H9 (cell line): ENCODE measurements around the gene LPCAT3. TPM values are rescaled to one million over a fixed set of nuclear protein-coding genes. Genes with fewer than 3 reads are reported as not detected.

Experiments used
- DNase-seq: peaks from one replicate; pipeline ENCODE4 v3.0.0-alpha.2; 2017
- H2AFZ ChIP-seq: one replicate; pipeline ENCODE4 v1.6.1; 2013; ENCODE audit warnings: mild to moderate bottlenecking, low read length, control low read depth, moderate library complexity
- H2AK5ac ChIP-seq: 2 replicates; pipeline ENCODE4 v1.6.1; 2013; ENCODE audit warnings: low read length, control low read depth, mixed read lengths; ENCODE audit not compliant: insufficient read length
- H2BK120ac ChIP-seq: one replicate; pipeline ENCODE4 v1.6.1; 2013; ENCODE audit warnings: low read depth, mild to moderate bottlenecking, low read length, control low read depth, inconsistent platforms; ENCODE audit not compliant: poor library complexity, severe bottlenecking
- H2BK12ac ChIP-seq: 2 replicates; pipeline ENCODE4 v1.6.1; 2013; ENCODE audit warnings: low read length, control low read depth, mixed read lengths, low read depth; ENCODE audit not compliant: insufficient read length
- H2BK15ac ChIP-seq: 2 replicates; pipeline ENCODE4 v1.6.1; 2013; ENCODE audit warnings: low read depth, low read length, control low read depth
- H2BK20ac ChIP-seq: one replicate; pipeline ENCODE4 v1.6.1; 2013; ENCODE audit warnings: low read depth, mild to moderate bottlenecking, low read length, control low read depth, inconsistent platforms; ENCODE audit not compliant: poor library complexity, severe bottlenecking
- H2BK5ac ChIP-seq: 2 replicates; pipeline ENCODE4 v1.6.1; 2013; ENCODE audit warnings: low read length, control low read depth, mixed read lengths; ENCODE audit not compliant: insufficient read length
- H3K14ac ChIP-seq: 2 replicates; pipeline ENCODE4 v1.6.1; 2013; ENCODE audit warnings: low read length, control low read depth; ENCODE audit not compliant: insufficient read depth
- H3K18ac ChIP-seq: 2 replicates; pipeline ENCODE4 v1.6.1; 2013; ENCODE audit warnings: low read depth, mild to moderate bottlenecking, mixed read lengths, low read length, control low read depth; ENCODE audit not compliant: insufficient read length
- H3K23ac ChIP-seq: 2 replicates; pipeline ENCODE4 v1.6.1; 2013; ENCODE audit warnings: low read length, control low read depth, mixed read lengths, low read depth; ENCODE audit not compliant: insufficient read length
- H3K23me2 ChIP-seq: 2 replicates; pipeline ENCODE4 v1.6.1; 2013; ENCODE audit warnings: low read depth, mild to moderate bottlenecking, mixed read lengths, low read length, control low read depth; ENCODE audit not compliant: insufficient read length, poor library complexity, severe bottlenecking
- H3K27ac ChIP-seq: 2 replicates; pipeline ENCODE4 v1.5.1; 2013; ENCODE audit warnings: low read length, control low read depth, mixed read lengths, low read depth; ENCODE audit not compliant: insufficient read length
- H3K27me3 ChIP-seq: 2 replicates; pipeline ENCODE4 v1.6.1; 2013; ENCODE audit warnings: low read length, control low read depth, inconsistent platforms; ENCODE audit not compliant: insufficient read depth
- H3K4ac ChIP-seq: 2 replicates; pipeline ENCODE4 v1.6.1; 2013; ENCODE audit warnings: low read depth, mild to moderate bottlenecking, control low read depth, inconsistent platforms, low read length, moderate library complexity
- H3K4me1 ChIP-seq: 2 replicates; pipeline ENCODE4 v1.6.1; 2013; ENCODE audit warnings: low read length, control low read depth, inconsistent platforms; ENCODE audit not compliant: insufficient read depth
- H3K4me2 ChIP-seq: 2 replicates; pipeline ENCODE4 v1.6.1; 2013; ENCODE audit warnings: low read length, control low read depth, mixed read lengths; ENCODE audit not compliant: insufficient read length, insufficient read depth
- H3K56ac ChIP-seq: 2 replicates; pipeline ENCODE4 v1.6.1; 2013; ENCODE audit warnings: low read depth, mild to moderate bottlenecking, mixed read lengths, low read length, control low read depth; ENCODE audit not compliant: insufficient read length
- H3K79me1 ChIP-seq: 2 replicates; pipeline ENCODE4 v1.6.1; 2013; ENCODE audit warnings: low read depth, mild to moderate bottlenecking, moderate library complexity, low read length, control low read depth, inconsistent platforms; ENCODE audit not compliant: insufficient read depth, poor library complexity, severe bottlenecking
- H3K79me2 ChIP-seq: 2 replicates; pipeline ENCODE4 v1.6.1; 2013; ENCODE audit warnings: low read length, control low read depth, inconsistent platforms; ENCODE audit not compliant: insufficient read depth
- H3K9ac ChIP-seq: 2 replicates; pipeline ENCODE4 v1.6.1; 2013; ENCODE audit warnings: low read length, control low read depth, mixed read lengths; ENCODE audit not compliant: insufficient read length; ENCODE audit errors: extremely low read depth
- H3K9me3 ChIP-seq: one replicate; pipeline ENCODE4 v1.6.1; 2013; ENCODE audit warnings: low read depth, low read length, inconsistent platforms; ENCODE audit not compliant: control insufficient read depth
- H3T11ph ChIP-seq: one replicate; pipeline ENCODE4 v1.6.1; 2013; ENCODE audit warnings: mild to moderate bottlenecking, low read length, control low read depth, inconsistent platforms
- H4K20me1 ChIP-seq: one replicate; pipeline ENCODE4 v1.6.1; 2013; ENCODE audit not compliant: control insufficient read depth, insufficient read length, insufficient read depth
- H4K5ac ChIP-seq: 2 replicates; pipeline ENCODE4 v1.6.1; 2013; ENCODE audit warnings: low read depth, mild to moderate bottlenecking, mixed read lengths, low read length, control low read depth; ENCODE audit not compliant: insufficient read length
- H4K8ac ChIP-seq: replicated peaks from 2 replicates; pipeline ENCODE4 v1.6.1; 2013; ENCODE audit warnings: low read length, control low read depth, mixed read lengths, low read depth; ENCODE audit not compliant: insufficient read length
- H4K91ac ChIP-seq: 2 replicates; pipeline ENCODE4 v1.6.1; 2013; ENCODE audit warnings: low read depth, mild to moderate bottlenecking, moderate library complexity, mixed read lengths, low read length, control low read depth; ENCODE audit not compliant: insufficient read length
- H3K27ac Mint-ChIP-seq, 3 experiments: 2 replicates in 2 of 3; 3 replicates in 1 of 3; pipeline ENCODE4 v1.8.0; 2020 to 2021; ENCODE audit warnings: mixed read lengths in 3 of 3, mild to moderate bottlenecking in 1 of 3, moderate library complexity in 1 of 3
- H3K27me3 Mint-ChIP-seq: 2 replicates; pipeline ENCODE4 v1.8.0; 2021; ENCODE audit warnings: low read depth, mild to moderate bottlenecking, moderate library complexity, mixed read lengths
- H3K36me3 Mint-ChIP-seq, 3 experiments: 2 replicates in 2 of 3; 3 replicates in 1 of 3; pipeline ENCODE4 v1.8.0; 2020 to 2021; ENCODE audit warnings: low read depth in 3 of 3, mixed read lengths in 3 of 3; ENCODE audit not compliant: insufficient read depth in 1 of 3
- H3K4me1 Mint-ChIP-seq, 2 experiments: 2 replicates each; pipeline ENCODE4 v1.8.0; 2020; ENCODE audit warnings: mixed read lengths in 2 of 2
- H3K4me3 Mint-ChIP-seq, 2 experiments: 2 replicates in 1 of 2; 3 replicates in 1 of 2; pipeline ENCODE4 v1.8.0; 2020 to 2021; ENCODE audit warnings: mild to moderate bottlenecking in 2 of 2, mixed read lengths in 2 of 2, moderate library complexity in 1 of 2
- H3K9me3 Mint-ChIP-seq, 2 experiments: 2 replicates in 1 of 2; 3 replicates in 1 of 2; pipeline ENCODE4 v1.8.0; 2020; ENCODE audit warnings: mild to moderate bottlenecking in 2 of 2, mixed read lengths in 2 of 2, moderate library complexity in 1 of 2
- whole genome bisulfite sequencing: extraction: QIAGEN DNeasy Blood & Tissue Kit; methylation state at CpG from one replicate; pipeline ENCODE4 v1.1.7; 2013; ENCODE audit warnings: missing lambda C conversion rate, low lambda C conversion rate, mixed read lengths; ENCODE audit not compliant: insufficient read length; ENCODE audit errors: extremely low coverage; 5-methylcytosine and 5-hydroxymethylcytosine counted together
- total RNA-seq: library from RNA; stranded (reverse); gene quantifications from 2 replicates; pipeline ENCODE4 v1.2.1, GENCODE V29; 2021
- TF ChIP-seq, protein P1 (sequence below): fragments of 200-600 bp; sonication (generic); conservative IDR thresholded peaks from 3 replicates; pipeline ENCODE4 v1.8.0; 2021; ENCODE audit warnings: antibody characterized with exemption, mild to moderate bottlenecking

LPCAT3 gene
- total RNA-seq, 1 experiment from 2014 or later, result 47.7 TPM

DNA sequence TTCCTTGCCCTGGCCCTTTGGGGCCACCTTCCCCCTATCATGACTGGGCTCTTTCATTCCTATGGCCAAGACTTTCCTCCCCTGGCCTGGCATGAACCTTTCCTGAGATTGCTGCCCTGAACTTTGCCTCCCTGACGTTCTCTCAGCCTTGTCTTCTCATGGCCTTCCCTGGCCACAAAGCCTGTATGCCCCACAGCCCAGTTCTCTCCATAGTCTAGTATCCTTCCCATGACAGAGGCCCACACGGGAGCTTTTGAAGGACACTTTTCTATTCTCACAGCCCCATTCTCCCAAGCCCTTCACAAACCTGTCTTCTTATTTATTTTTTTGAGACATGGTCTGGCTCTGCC lies 79.1 kb downstream of the LPCAT3 start:
- H3K27ac ChIP-seq, result no peak overlapping the region

More for the DNA sequence above, 79.1 kb downstream of the LPCAT3 start:
- Histone ChIP-seq H3K9me3 (no peaks in the 10 kb centered on the region), H2AK5ac (no peak overlapping the region), H3K4ac (no peak overlapping the region; the same call in 1 of the 2 replicates), H3K14ac (no peak overlapping the region), H3K9ac (no peak overlapping the region), H3K4me1 (no peaks in the 10 kb centered on the region), H2AFZ (no peak overlapping the region), H3K27me3 (no peaks in the 10 kb centered on the region), H3K23ac (no peak overlapping the region), H4K20me1 (no peaks in the 10 kb centered on the region), H3T11ph (no peak overlapping the region), H2BK5ac (no peak overlapping the region), H3K79me1 (no peaks in the 10 kb centered on the region), H3K79me2 (no peaks in the 10 kb centered on the region), H3K56ac (no peak overlapping the region), H4K91ac (peak overlapping the region; percentile 50), H2BK12ac (no peak overlapping the region), H3K23me2 (peaks cover 9% of the 10 kb centered on the region), H2BK120ac (no peak overlapping the region), H4K5ac (peak overlapping the region; percentile 49), H2BK15ac (no peak overlapping the region), H2BK20ac (no peak overlapping the region), H3K18ac (peak overlapping the region; percentile 58), H3K4me2 (no peak overlapping the region), H4K8ac (no peak overlapping the region)
- Mint-ChIP-seq H3K4me1 (peaks cover 24 to 38% of the 10 kb centered on the region in 2 experiments), H3K27ac (peak overlapping the region; percentile 21 to 90 (median 57); a peak in 6 of 7 replicates), H3K4me3 (peak overlapping the region; percentile 40 to 61), H3K9me3 (no peaks in the 10 kb centered on the region; a peak in 2 of 5 replicates), H3K36me3 (peaks cover 29 to 75% (median 51%) of the 10 kb centered on the region in 3 experiments), H3K27me3 (no peaks in the 10 kb centered on the region; the same call in 1 of the 2 replicates)
- WGBS, result no CpG with 5 or more reads among the region's 2 CpGs
- TF ChIP-seq, protein P1, sequence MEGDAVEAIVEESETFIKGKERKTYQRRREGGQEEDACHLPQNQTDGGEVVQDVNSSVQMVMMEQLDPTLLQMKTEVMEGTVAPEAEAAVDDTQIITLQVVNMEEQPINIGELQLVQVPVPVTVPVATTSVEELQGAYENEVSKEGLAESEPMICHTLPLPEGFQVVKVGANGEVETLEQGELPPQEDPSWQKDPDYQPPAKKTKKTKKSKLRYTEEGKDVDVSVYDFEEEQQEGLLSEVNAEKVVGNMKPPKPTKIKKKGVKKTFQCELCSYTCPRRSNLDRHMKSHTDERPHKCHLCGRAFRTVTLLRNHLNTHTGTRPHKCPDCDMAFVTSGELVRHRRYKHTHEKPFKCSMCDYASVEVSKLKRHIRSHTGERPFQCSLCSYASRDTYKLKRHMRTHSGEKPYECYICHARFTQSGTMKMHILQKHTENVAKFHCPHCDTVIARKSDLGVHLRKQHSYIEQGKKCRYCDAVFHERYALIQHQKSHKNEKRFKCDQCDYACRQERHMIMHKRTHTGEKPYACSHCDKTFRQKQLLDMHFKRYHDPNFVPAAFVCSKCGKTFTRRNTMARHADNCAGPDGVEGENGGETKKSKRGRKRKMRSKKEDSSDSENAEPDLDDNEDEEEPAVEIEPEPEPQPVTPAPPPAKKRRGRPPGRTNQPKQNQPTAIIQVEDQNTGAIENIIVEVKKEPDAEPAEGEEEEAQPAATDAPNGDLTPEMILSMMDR, result no peak
- no peak for DNase-seq
